Measurements from ENCODE around the gene DDX4.
A peak's percentile ranks its signal among the peaks of the same experiment; 100 is the strongest.
"Not testable (repeated sequence)": the region's sequence is repeated elsewhere in the genome, so short reads cannot be mapped to it uniquely, and the experiment has no call there.

DDX4 gene

GRCh38 chr5:55737793-55738192 lies at the start of gene DDX4:
DDX4 (plus strand) TSS chr5:55738061; CDS start chr5:55738964, 903 bp downstream.
- DNase-seq (ENCODE audit: low read depth in 2 of 2) = no peak

DNA sequence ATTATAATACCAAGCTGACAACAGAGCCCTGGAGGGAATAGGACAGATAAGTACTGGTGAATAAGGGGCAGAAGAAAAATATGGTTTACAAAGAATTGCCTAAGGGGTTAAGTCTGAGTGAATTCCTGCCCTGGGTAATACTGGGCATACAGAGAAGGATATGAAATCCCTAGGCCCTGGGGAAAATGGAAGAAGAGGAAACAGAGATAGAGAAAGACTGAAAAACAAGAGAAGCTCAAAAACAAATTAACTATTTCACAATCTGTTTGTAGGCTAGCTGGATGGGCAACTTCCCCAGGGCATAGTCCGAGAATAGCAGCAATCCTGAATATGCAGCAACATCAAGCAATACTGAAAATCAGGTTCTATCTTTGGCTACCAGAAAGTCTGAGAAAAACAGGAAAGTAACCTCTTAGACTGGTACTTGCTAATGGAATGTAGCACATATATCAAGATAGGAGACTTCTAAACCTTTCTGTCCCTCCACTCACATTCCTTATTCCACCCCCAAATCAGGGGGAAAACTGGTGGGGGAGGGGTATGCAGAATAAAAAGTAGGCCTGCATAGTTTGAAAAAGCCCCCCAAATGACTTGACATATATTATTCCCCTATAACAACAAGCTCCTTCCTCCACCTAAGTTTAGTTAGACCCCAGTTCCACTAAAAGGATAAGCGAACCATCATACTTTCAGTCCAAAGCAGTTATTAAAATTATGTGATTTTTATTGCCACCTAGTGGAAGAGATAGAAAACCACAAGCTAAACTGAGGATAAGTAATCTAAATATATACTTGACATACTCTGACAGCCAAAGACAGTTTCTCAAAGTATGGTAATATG lies 46.4 kb upstream of the DDX4 start:
- DNase-seq (ENCODE audit: low read depth in 2 of 2) = peak in 1 of 2 experiments; percentile 42

DNA sequence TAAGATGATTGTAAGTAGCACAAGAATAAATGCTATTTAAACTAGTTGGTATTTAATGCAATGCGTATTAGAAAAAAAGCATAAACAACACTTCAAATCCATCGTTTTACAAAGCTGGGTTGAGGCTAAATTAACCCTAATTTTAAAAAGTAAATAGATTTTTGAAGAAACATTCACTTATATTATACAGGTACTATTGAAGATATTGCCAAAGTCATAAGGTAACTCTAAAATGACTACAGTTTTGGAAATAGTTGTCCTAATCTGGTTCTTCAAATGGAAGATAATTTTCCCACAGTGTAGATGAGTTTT lies 45.8 kb upstream of the DDX4 start:
- DNase-seq (ENCODE audit: low read depth in 2 of 2) = no peak

DNA sequence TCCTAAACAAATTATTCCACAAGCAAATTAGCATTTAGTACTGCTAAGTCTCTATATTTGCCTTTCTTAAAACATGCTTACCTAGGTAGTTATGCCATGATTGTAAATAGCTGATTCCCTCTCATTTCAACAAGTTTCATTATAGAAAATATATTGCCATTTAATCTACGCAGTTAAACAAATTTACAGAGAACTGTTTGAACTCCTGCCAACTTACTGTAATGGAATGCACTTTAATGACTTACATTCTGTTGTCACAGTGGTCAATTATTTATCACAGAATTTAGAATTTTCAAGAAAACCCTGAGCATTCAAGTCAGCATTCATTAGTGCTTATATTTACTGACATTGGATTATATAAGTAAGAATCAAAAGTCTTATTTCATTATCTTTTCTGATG lies 45.4 kb upstream of the DDX4 start:
- no peak for DNase-seq (ENCODE audit: low read depth in 2 of 2)

DNA sequence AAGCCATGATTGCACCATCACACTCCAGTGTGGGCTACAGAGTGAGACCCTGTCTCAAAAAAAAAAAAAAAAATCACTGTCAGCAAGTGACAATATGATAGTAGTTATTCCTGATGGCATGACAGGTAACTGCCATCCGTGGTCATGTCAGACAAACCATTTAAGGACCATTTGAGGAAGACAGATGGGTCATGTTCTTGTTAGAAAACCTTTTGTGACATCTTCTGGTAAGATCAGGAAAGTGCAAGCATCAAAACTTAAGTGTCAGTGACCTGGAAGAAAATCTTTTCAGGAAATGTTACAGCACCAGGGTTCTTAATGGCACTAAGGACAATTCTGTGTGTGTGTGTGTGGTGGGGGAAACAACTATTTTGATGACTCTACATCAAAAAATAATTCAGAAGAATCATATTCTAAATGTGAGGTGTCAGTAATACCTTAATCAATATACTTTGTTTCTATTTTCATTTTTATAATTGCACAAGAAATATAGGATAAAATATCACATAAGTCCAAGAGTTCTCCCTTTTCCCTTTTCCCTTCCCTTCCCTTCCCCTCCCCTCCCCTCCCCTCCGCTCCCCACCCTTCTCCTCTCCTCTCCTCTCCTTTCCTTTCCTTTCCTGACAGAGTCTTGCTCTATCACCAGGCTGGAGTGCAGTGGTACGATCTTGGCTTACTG lies 43.6 kb upstream of the DDX4 start:
- no peak for DNase-seq (ENCODE audit: low read depth in 2 of 2)

DNA sequence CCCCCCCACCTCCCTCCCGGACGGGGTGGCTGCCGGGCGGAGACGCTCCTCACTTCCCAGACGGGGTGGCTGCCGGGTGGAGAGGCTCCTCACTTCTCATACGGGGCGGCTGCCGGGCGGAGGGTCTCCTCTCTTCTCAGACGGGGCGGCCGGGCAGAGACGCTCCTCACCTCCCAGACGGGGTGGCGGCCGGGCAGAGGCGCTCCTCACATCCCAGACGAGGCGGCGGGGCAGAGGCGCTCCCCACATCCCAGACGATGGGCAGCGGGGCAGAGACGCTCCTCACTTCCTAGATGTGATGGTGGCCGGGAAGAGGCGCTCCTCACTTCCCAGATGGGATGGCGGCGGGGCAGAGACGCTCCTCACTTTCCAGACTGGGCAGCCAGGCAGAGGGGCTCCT lies 41.2 kb upstream of the DDX4 start:
- not testable (repeated sequence) for DNase-seq (ENCODE audit: low read depth in 2 of 2)

GRCh38 chr5:55699041-55699688 lies 38.7 kb upstream of the DDX4 start:
- DNase-seq (ENCODE audit: low read depth in 2 of 2) = no peak

DNA sequence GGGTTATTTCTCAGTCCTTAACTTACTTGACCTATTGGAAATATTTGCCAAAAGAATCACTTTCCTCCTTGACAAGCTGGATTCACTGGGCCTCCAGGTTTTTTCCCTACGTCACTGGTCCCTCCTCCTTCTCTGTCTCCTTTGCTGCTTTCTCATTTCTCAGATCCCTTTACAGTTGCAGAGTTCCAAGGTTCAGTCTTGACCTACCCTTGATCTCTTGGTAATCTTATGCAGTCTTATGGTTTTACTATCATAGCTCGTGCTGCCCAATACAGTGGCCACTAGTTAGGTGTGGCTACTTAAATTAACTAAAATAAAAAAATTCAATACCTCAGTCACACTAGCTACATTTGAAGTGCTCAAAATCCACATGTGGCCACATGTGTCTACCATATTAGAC lies 37.1 kb upstream of the DDX4 start:
- DNase-seq (ENCODE audit: low read depth in 2 of 2) = no peak

- DNase-seq (ENCODE audit: low read depth in 2 of 2) = no peak
Observed at GRCh38 chr5:55701462-55702103, 36.3 kb upstream of the DDX4 start.

DNA sequence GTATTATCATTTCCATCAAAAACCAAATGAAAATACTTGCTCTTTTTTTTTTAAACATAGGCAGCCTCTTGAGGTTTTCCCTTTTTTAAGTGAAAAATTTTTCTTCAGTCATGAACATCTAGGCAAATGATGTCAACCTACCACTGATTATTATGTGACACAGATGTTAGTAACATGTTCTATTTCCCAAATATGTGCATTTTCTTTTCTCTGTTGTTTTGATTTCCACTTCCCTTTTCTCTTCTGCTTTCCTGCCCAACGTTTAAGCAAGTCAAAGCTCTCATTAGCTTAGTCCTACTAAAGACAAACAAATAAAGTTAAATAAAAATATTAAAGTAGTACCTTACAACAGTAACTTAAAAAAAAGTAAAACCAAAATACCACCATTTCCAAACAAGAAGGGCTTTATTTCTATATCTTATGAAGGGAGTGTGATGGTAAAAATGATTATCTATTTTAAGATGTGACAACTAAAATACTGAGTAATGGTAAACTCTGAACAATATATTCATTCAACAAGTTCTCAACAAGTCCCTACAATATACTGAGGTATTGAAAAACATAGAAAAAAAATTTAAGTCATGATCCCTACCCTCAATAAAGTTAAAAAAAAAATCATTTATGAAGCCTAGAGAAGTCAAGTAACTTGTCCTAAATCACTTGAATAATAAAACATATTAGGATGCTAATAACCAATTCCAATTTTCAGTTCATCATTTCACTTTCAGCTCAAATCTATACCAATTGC lies 35.1 kb upstream of the DDX4 start:
- DNase-seq (ENCODE audit: low read depth in 2 of 2) = no peak

DNA sequence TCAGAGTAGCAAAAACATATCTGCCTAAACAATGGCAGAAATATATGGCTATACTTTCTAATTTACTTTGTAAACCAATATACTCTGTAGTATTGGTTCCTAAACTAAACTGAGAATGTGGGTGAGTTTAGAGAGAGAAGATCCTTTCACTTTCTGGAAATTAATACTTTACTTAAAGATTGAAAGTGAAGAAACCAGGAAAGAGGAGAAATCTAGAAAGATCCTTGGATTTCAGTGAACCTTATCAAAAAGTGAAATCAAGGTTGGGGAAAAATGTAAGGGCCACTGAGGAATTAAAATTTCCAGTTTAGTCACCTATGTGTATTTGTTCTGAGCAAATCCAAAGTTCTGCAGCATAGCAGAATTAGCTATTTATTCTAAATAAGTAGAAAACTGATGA lies 31.6 kb upstream of the DDX4 start:
- no peak for DNase-seq (ENCODE audit: low read depth in 2 of 2)

DNA sequence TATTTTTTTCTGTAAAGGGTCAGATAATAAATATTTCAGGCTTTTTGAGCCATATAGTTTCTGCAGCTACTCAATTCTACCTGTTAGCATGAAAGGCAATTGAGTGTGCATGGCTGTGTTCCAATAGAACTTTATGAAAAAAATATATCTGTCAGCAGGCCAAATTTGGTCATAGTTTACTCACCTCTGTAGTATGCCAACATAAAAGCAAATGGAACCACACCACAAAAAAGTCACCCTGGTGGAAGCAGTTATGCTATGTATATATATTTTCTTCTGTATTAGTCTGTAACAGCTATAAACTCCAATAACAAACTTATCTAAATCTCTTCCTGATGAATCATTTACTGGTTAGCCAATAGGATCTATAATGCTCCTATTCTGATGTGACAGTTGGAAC lies 29.1 kb upstream of the DDX4 start:
- no peak for DNase-seq (ENCODE audit: low read depth in 2 of 2)

GRCh38 chr5:55711507-55712022 lies 26.3 kb upstream of the DDX4 start:
- no peak for DNase-seq (ENCODE audit: low read depth in 2 of 2)

GRCh38 chr5:55712023-55712859 lies 25.6 kb upstream of the DDX4 start, which contains the start of gene SLC38A9:
SLC38A9 (minus strand) TSS chr5:55712324; CDS start chr5:55697958, 14,366 bp downstream.
- peak; percentile 77 to 80 for DNase-seq (ENCODE audit: low read depth in 2 of 2)

DNA sequence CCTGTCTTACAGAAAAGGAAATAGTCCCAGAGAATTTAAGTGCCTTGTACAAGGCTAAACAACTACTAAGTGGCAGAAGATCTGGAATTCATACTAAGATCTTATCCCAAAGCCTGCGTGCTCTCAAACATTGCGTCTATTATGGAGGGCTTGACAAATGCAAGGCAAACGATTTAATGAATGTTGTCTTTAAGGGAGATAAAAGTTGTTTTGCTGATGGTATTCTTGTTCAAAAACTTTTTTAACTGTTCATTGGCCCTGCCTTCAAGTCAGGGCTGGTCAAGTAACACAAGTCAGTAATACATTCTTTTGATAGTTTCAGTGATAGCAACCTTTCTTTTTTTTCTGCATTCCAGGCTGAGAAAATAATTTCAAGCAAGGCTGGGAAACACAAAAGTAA lies 24.0 kb upstream of the DDX4 start:
- DNase-seq (ENCODE audit: low read depth in 2 of 2) = no peak

DNA sequence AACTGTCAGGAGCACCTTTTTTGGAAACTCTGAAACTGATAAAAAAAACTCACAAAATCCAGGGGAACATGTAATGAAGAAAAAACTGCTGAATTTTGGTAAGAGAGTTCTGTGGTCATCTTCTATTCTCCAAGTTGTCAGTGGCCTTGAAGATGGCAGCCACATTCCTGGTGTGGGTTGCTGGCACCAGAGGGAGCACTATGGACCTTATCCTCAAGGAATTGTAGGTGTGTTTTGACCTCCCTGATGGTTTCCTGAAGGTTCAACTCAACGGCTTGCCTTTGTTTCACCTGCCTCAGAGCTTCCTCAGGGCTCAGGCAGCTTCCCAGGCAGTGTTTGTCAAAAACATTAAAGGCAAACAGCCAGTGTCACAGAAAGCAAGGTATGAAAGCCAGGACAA lies 23.5 kb upstream of the DDX4 start:
- DNase-seq (ENCODE audit: low read depth in 2 of 2) = no peak

- no peak for DNase-seq (ENCODE audit: low read depth in 2 of 2)
Observed at GRCh38 chr5:55714749-55715148, 23.1 kb upstream of the DDX4 start.

GRCh38 chr5:55715519-55716078 lies 22.3 kb upstream of the DDX4 start:
- DNase-seq (ENCODE audit: low read depth in 2 of 2) = no peak

GRCh38 chr5:55719026-55719425 lies 18.8 kb upstream of the DDX4 start:
- DNase-seq (ENCODE audit: low read depth in 2 of 2) = not testable (repeated sequence)

- DNase-seq (ENCODE audit: low read depth in 2 of 2) = no peak
Observed at GRCh38 chr5:55720188-55720703, 17.6 kb upstream of the DDX4 start.
